Loucy (cell line): ENCODE results near the gene RAB5A.

Experiments
- CTCF ChIP-seq: fragments of 200-600 bp; sonication (generic); conservative IDR thresholded peaks from 2 replicates; pipeline ENCODE4 v1.5.1; 2014; ENCODE audit warnings: mild to moderate bottlenecking, antibody characterized with exemption, low read length
- EZH2phosphoT487 ChIP-seq: fragments of 200-600 bp; IDR thresholded peaks from 2 replicates; pipeline ENCODE4 v1.6.1; 2018; ENCODE audit warnings: antibody characterized with exemption, mild to moderate bottlenecking, moderate library complexity, borderline replicate concordance

GRCh38 chr3:19945969-19946831 is 697 bp upstream of the RAB5A start:
- TF ChIP-seq CTCF: no peak
- no peak for TF ChIP-seq EZH2phosphoT487
